Superior temporal gyrus (tissue), 1 donor: Measurements from ENCODE around the gene STRN.
"Not testable (repeated sequence)": the region's sequence is repeated elsewhere in the genome, so short reads cannot be mapped to it uniquely, and the experiment has no call there.

Experiments
- DNase-seq: peaks from one replicate; pipeline ENCODE4 v3.0.0-alpha.2; 2016; ENCODE audit errors: extremely low spot score

The STRN gene

GRCh38 chr2:36915627-36916026, 50.7 kb downstream of the STRN start:
- no peak for DNase-seq

GRCh38 chr2:36912695-36913094, 53.6 kb downstream of the STRN start:
- no peak for DNase-seq

- DNase-seq, result no peak
These were observed 55.3 kb downstream of the STRN start for GRCh38 chr2:36911012-36911411.

- DNase-seq, result no peak
These were observed 60.1 kb downstream of the STRN start for GRCh38 chr2:36906277-36906676.

- no peak for DNase-seq
These were observed 61.7 kb downstream of the STRN start for GRCh38 chr2:36904636-36905035.

- DNase-seq, result peak; percentile 79
These were observed 63.8 kb downstream of the STRN start for GRCh38 chr2:36902385-36903120.

GRCh38 chr2:36892805-36893204, 73.5 kb downstream of the STRN start:
- DNase-seq, result no peak

GRCh38 chr2:36889795-36890194, 76.5 kb downstream of the STRN start:
- no peak for DNase-seq

- not testable (repeated sequence) for DNase-seq
These were observed 79.2 kb downstream of the STRN start for GRCh38 chr2:36887095-36887494.

- no peak for DNase-seq
These were observed 79.7 kb downstream of the STRN start for GRCh38 chr2:36886664-36887063.

- no peak for DNase-seq
These were observed 80.7 kb downstream of the STRN start for GRCh38 chr2:36885605-36886004.

GRCh38 chr2:36882532-36882931, 83.8 kb downstream of the STRN start:
- DNase-seq, result no peak

- DNase-seq, result no peak
These were observed 84.5 kb downstream of the STRN start for GRCh38 chr2:36881816-36882215.

GRCh38 chr2:36878429-36878828, 87.9 kb downstream of the STRN start:
- DNase-seq, result no peak

GRCh38 chr2:36871068-36871707, 95.1 kb downstream of the STRN start:
- no peak for DNase-seq

GRCh38 chr2:36869606-36870005, 96.7 kb downstream of the STRN start:
- DNase-seq, result no peak

- DNase-seq, result no peak
These were observed 104.4 kb downstream of the STRN start for GRCh38 chr2:36861896-36862295.

GRCh38 chr2:36859366-36859792, 107.0 kb downstream of the STRN start:
- DNase-seq, result no peak

- DNase-seq, result no peak
These were observed 107.6 kb downstream of the STRN start for GRCh38 chr2:36858551-36859365.

GRCh38 chr2:36857713-36858112, 108.6 kb downstream of the STRN start:
- peak; percentile 47 for DNase-seq

GRCh38 chr2:36855429-36855828, 110.9 kb downstream of the STRN start:
- no peak for DNase-seq

GRCh38 chr2:36854241-36854640, 112.1 kb downstream of the STRN start:
- DNase-seq, result no peak

- DNase-seq, result no peak
These were observed 117.1 kb downstream of the STRN start for GRCh38 chr2:36849265-36849664.
